NCI-H1105 (cell line): ENCODE results near the gene GJC1.
A peak's percentile ranks its signal among the peaks of the same experiment; 100 is the strongest.
"Not testable (repeated sequence)": the region's sequence is repeated elsewhere in the genome, so short reads cannot be mapped to it uniquely, and the experiment has no call there.

ENCODE experiments used
- DNase-seq: peaks from one replicate; lab custom pipeline; 2025; lab: John Stamatoyannopoulos, UW

GJC1 gene

DNA sequence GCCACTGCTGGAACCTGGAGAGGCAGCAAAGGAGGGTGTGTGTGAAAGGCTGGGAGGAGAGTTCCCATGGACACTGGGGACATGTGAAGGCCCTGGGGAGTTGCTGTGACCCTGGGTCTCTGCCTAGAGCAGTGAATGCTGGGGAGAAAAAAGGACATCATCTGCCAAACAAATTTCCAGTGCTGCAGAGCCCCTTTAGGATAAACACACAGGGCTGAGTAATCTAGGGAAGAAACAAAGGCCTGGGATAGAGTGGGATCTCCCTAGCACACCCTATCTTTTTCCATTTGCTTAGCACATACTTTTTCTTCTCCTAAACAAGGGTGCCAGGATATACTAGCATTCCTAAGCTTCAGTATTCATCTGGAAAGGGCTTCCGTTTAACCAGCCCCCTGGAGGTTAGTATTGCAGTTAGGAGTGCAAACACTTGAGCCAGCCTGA lies 14.3 kb upstream of the GJC1 start:
- no peak for DNase-seq

DNA sequence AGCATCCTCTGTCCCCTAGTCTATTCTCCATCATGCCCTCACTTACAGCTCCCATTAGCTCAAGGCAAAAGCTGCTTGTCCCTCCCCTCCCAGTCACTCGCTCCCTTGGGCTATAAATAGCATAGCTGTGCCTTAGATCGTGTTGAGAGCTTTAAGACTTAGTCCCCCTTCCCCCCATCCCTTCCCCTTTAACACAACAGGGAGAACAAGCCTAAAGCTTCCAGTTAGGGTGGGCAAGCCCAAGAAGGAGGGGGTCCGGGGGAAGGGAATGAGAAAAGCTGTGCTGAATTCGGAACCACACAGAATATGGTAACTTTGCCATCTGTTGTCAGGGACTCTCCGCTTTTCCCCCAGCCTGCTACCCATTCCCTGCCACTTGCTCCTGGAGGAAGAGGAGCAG lies 12.7 kb upstream of the GJC1 start:
- no peak for DNase-seq

DNA sequence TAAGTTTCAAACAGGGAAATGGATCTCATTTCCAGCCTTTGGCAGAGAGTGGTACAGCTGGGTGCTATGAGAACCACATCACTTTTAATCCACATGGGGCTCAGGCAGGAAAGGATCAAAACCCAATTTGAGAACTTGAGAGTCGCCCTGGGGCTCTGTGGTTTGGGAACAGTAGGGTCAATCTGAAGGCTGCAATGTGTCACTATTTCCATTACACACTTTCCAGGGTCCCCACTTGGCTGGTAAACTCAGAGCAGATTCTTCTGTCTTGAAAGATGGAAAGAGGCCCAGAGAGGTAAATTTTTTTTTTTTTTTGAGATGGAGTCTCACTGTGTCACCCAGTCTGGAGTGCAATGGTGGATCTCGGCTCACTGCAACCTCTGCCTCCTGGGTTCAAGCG lies 10.8 kb upstream of the GJC1 start:
- no peak for DNase-seq

DNA sequence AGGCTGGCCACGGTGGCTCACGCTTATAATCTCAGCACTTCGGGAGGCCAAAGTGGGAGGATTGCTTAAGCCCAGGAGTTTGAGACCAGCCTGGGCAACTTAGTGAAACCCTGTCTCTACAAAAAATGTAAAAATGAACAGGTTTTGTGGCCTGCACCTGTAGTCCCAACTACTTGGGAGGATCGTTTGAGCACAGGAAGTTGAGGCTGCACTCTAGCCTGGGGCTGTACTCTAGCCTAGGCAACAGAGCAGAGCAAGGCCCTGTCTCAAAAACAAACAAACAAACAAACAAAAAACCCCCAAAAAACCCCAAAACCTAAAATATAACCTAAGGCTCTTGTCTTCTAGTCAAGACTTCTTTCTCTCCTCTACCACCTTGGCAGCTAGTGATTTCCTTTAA lies 10.2 kb upstream of the GJC1 start:
- DNase-seq, result no peak

GRCh38 chr17:44837196-44837595 lies 7.1 kb upstream of the GJC1 start:
- DNase-seq, result no peak

DNA sequence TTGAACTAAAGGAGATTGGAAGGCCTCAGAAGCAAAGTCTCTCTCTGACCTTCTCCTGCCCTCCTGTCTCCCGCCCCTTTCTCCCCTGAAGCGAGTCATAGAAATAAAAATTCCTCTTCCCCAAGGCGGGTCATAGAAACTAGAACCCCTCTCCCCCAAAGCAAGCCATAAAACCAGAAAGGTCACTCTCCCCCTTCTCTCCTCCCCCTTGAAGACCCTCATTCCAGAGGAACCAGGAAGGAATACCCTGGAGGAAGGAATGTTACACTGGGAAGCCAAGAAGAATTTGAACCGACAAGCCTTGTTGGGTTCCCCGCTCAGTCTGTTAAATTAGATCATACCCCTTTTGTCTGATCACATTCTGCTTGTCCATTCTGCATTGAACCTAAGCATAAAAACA lies 2.7 kb upstream of the GJC1 start:
- no peak for DNase-seq

GRCh38 chr17:44831371-44831770 lies 1.3 kb upstream of the GJC1 start:
- DNase-seq, result no peak

DNA sequence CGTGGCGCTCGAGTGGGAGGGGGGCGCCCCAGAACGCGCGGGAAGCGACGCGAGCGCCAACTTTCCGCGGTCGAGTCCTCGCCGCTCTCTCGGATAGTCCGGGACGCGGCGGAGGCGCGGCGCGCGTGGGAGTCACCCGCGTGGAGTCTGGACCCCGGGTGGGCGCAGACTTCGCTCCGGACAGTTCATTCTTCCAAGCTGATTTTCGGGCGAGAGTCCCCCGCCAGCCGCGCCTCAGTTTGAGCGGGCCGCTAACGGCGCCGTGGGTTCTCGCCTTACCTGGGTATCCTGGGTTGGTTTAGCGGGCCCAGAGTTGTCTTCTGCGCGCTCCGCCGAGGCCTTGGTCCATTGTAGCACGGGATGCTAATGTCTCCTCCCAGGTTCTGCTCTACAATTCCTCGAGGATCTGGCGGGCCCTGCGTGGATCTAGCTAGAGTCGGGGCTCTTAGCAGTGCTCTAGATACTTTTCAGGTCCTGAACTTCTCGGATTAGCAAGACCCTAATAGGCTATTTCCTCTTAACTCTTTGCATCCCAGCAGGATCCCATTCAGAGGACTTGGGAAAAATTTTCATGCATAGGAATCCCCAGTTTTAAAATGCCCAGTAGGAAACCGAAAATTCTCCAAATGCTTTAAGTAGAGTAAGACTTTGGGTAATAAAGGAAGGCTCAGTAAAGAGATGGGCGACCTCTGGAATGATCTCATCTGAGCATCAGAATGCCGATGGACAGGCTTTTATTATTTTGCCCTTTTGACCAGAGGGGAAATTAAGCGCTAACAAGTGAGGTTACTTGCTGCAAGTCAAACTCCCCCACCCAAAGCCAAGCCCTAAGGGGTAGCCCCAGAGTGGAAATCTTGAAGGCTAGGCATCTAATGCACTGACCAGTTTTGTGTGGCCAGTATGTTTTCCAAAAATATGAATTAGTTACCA lies 537 bp upstream of the GJC1 start:
- DNase-seq, result no peak

DNA sequence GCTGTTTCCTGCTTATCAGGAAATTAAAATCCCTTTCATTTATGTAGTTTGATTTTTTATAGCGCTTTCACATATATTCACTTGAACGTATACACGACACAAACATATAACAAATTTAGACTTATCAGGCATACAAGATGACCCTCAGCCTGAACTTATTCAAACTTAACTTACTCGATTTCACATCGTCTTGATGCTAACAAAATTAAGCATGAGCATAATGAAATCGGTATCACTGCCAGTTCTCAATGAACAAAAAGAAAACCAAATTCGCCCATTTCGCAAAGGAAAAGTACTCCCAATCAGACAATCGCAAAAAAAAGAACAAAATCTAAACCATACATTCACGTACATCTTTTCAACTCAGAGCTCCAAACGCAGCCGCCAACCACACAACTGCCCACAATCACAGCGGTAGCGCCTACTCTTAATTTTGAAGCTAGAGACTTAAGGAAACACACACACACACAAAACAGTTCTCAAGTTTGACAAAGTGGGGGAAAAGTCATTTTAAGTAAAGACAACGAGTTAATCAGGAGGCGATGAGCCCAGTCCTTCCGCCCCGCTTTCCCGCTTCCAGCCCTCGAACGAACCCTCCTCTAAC lies 1.1 kb downstream of the GJC1 start:
- no peak for DNase-seq

- no peak for DNase-seq
Observed at GRCh38 chr17:44827863-44828262, 2.2 kb downstream of the GJC1 start.

DNA sequence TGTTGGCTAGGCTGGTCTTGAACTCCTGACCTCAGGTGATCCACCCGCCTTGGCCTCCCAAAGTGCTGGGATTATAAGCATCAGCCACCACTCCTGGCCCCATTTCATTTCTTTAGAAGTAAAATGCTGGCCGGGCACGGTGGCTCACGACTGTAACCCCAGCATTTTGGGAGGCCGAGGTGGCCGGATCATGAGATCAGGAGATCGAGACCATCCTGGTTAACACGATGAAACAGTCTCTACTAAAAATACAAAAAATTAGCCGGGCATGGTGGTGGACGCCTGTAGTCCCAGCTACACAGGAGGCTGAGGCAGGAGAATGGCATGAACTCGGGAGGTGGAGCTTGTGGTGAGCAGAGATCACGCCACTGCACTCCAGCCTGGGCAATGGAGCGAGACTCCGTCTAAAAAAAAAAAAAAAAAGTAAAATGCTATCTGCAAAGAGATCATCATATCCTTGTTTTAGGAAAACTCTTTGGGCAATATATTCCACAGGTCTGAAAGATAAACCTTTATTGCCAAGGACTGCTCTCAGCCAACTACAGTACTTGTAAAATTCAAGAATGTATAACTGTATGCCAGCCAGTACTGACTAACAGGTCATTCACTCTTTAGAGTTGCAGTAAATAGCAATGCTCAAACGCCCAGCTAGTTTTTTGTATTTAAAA lies 3.8 kb downstream of the GJC1 start:
- DNase-seq, result no peak

- DNase-seq, result not testable (repeated sequence)
Observed at GRCh38 chr17:44825236-44825635, 4.9 kb downstream of the GJC1 start.

GRCh38 chr17:44820631-44821212 lies 9.4 kb downstream of the GJC1 start:
- peak; percentile 91 for DNase-seq

- DNase-seq, result not testable (repeated sequence)
Observed at GRCh38 chr17:44818508-44818907, 11.6 kb downstream of the GJC1 start.

GRCh38 chr17:44812263-44812662 lies 17.8 kb downstream of the GJC1 start:
- DNase-seq, result no peak

DNA sequence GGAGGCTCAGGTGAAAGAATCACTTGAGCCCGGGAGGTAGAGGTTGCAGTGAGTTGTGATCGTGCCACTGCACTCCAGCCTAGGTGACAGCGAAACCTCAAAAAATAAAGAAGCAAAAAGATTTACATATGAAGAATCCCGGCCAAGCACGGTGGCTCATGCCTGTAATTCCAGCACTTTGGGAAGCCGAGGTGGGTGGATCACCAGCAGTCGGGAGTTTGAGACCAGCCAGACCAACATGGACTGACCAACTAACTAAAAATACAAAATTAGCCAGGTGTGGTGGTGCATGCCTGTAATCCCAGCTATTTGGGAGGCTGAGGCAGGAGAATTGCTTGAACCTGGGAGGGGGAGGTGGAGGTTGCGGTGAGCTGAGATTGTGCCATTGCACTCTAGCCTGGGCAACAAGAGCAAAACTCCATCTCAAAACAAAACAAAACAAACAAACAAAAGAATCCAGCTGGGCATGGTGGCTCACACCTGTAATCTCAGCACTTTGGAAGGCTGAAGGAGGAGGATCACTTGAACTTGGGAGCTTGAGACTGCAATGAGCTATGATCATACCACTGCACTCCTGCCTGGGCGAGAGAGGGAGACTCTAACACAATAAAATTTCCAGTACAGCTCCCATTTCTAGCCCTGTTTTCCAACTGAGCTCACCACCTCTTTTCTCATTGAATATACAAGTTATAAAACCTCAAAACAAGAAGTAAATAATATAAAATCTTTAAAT lies 21.3 kb downstream of the GJC1 start:
- not testable (repeated sequence) for DNase-seq

GRCh38 chr17:44808156-44808555 lies 21.9 kb downstream of the GJC1 start:
- DNase-seq, result no peak

DNA sequence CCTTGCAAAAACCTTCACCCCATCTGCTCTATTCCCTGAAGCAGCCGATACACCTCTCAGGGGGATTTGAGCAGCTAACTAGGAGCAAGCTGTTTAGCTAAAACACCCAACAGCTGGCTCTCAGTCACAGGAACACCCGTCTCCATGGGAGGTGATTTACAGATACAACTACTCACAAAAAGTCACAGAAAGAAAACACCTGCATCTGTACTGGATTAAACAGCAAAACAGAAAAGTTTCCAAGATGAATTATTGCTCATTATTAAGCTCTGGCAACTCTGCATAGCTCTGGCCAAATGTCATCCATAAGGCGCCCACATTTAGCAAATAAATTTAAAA lies 22.3 kb downstream of the GJC1 start:
- DNase-seq, result no peak

- DNase-seq, result no peak
Observed at GRCh38 chr17:44807093-44807816, 22.8 kb downstream of the GJC1 start.

DNA sequence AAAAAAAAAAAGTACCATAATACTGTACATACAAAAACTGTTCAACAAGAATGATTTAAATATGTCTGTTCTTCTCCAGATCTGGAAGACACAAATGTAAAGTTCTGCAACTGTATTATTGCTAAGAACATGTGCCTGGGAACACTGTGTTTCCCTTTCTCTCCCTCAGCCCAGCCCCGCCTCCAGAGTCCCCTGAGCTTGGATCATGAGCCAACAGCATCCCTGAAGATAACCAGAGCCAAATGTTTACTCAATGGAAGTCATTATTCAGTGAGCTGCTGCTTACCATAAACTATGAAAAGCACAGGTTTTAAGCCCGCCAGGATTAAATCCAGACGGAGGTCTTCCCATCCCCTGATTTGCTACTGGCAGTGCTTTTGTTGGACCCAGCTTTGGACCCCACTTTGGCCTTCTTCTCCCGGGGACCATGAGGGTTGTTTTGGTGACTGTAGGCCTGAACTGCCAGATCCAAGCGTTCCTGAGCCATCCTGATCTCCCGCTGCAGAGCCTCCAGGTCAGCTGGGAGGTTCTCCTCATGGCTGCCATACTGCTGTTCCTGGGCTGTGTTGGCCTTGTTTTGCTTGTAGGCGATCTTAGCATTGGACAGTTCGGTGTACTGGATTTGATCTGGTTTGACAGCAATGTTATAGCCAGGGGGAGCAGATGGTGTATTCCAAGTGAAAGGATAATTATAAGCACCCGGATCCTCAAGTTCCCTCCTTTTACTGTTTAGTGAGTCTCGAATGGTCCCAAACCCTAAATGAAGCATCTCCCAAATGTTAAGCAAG lies 25.6 kb downstream of the GJC1 start:
- no peak for DNase-seq

DNA sequence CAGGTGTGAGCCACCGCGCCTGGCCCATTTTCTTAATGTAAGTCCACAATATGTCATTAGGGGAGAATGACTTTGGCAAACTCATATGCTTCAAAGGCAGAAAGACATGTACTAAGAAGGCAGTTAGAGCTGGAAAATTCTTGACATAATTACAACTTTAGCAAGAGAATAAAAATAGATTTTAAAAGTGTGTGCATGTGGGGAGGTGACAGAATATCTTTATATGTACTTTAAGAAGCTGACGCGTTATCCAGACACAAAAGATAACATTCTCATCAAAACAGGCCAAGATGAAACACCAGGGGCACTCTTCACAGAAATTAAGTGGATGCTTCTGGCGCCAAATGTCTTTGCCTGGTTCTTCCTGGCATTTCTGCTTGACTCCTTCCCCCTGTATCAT lies 28.2 kb downstream of the GJC1 start:
- DNase-seq, result no peak
